K562 (cell line): ENCODE results near the gene TVP23A. TPM values are rescaled to one million over a fixed set of nuclear protein-coding genes. Genes with fewer than 3 reads are reported as not detected.

Source experiments
- ATAC-seq: fragments of 200-7000 bp; cut with Tn5 transposase; 3 replicates; pipeline ENCODE4 v1.9.1; 2020; ENCODE audit warnings: moderate library complexity
- BruUV-seq: library from RNA; stranded (reverse); fragments of 400-500 nt; replicated peaks from 2 replicates; lab custom pipeline; 2021; lab: Mats Ljungman, UMichigan
- CTCF ChIA-PET: fragments of 300-600 bp; formaldehyde crosslinking; extraction: SDS; loops from one replicate; lab custom pipeline; 2021; ENCODE audit warnings: low intra/inter-chr PET ratio; lab: Yijun Ruan, JAX
- POLR2A ChIA-PET: fragments of 300-600, 350-650 bp; sonication (Branson Sonifier 250); formaldehyde crosslinking; extraction: SDS; loops from one replicate; lab custom pipeline; 2021; ENCODE audit warnings: antibody characterized with exemption, inconsistent platforms; lab: Yijun Ruan, JAX
- DNase-seq, 4 experiments: peaks; one replicate each; pipeline versions ENCODE4 v3.0.0 to v3.0.0-alpha.2; 2011 to 2018; ENCODE audit warnings: low spot score in 3 of 4, mixed read lengths in 3 of 4; ENCODE audit errors: extremely low read depth in 1 of 4
- FAIRE-seq: peaks from 2 replicates; lab custom pipeline; 2011; peaks lifted over from hg19 to GRCh38; lab: Jason Lieb, UNC
- H2AFZ ChIP-seq: 2 replicates; pipeline ENCODE4 v1.6.0; 2011; ENCODE audit warnings: low read depth, low read length, control low read depth, inconsistent platforms
- H3K27ac ChIP-seq: fragments of 200-600 bp; 3 replicates; pipeline ENCODE4 v1.8.0; 2011; ENCODE audit warnings: low read depth, mild to moderate bottlenecking, control low read depth, inconsistent platforms, low read length, moderate library complexity, mixed read lengths; ENCODE audit errors: extremely low read depth
- H3K27me3 ChIP-seq, 2 experiments: fragments of 300-600 bp in 1 of 2; 2 replicates in 1 of 2; 3 replicates in 1 of 2; pipeline versions ENCODE4 v1.6.0 to v1.8.0; 2011; ENCODE audit warnings: inconsistent platforms in 2 of 2, low read length in 2 of 2, mild to moderate bottlenecking in 1 of 2, mixed read lengths in 1 of 2, moderate library complexity in 1 of 2; ENCODE audit not compliant: control insufficient read depth in 2 of 2, insufficient read depth in 2 of 2
- H3K36me3 ChIP-seq: fragments of 300-600 bp; 3 replicates; pipeline ENCODE4 v1.8.0; 2011; ENCODE audit warnings: mild to moderate bottlenecking, low read length, inconsistent platforms; ENCODE audit not compliant: control insufficient read depth, insufficient read depth
- H3K4me1 ChIP-seq, 2 experiments: fragments of 200-600 bp in 1 of 2; replicated peaks in 1 of 2; 2 replicates in 1 of 2; 3 replicates in 1 of 2; pipeline versions ENCODE4 v1.5.1 to v1.8.0; 2011; ENCODE audit warnings: inconsistent platforms in 2 of 2, low read length in 2 of 2, mild to moderate bottlenecking in 1 of 2, mixed read lengths in 1 of 2, moderate library complexity in 1 of 2; ENCODE audit not compliant: control insufficient read depth in 2 of 2, insufficient read depth in 2 of 2
- H3K4me2 ChIP-seq: 2 replicates; pipeline ENCODE4 v1.6.1; 2011; ENCODE audit warnings: low read length, control low read depth, inconsistent platforms, mixed read lengths; ENCODE audit not compliant: insufficient read depth
- H3K4me3 ChIP-seq: fragments of 200-600 bp; sonication (generic), shearing (Covaris generic); 2 replicates; pipeline ENCODE4 v1.5.1; 2016; ENCODE audit warnings: control low read depth, inconsistent platforms
- H3K79me2 ChIP-seq: fragments of 200-600 bp; 3 replicates; pipeline ENCODE4 v1.8.0; 2011; ENCODE audit warnings: low read length, inconsistent platforms; ENCODE audit not compliant: control insufficient read depth, insufficient read depth
- H3K9ac ChIP-seq, 2 experiments: 2 replicates each; pipeline versions ENCODE4 v1.6.0 to v1.6.1; 2011; ENCODE audit warnings: low read depth in 2 of 2, low read length in 2 of 2, control low read depth in 1 of 2, inconsistent platforms in 1 of 2, mild to moderate bottlenecking in 1 of 2, mixed read lengths in 1 of 2; ENCODE audit not compliant: insufficient read depth in 1 of 2
- H3K9me1 ChIP-seq: one replicate; pipeline ENCODE4 v1.6.0; 2011; ENCODE audit warnings: inconsistent platforms, mild to moderate bottlenecking, low read length, moderate library complexity; ENCODE audit not compliant: control insufficient read depth, insufficient read depth
- H3K9me3 ChIP-seq: replicated peaks from 2 replicates; pipeline ENCODE4 v1.5.1; 2011; ENCODE audit warnings: low read depth, low read length, inconsistent platforms; ENCODE audit not compliant: control insufficient read depth, insufficient read depth
- H4K20me1 ChIP-seq: replicated peaks from 2 replicates; pipeline ENCODE4 v1.6.1; 2011; ENCODE audit warnings: low read length, inconsistent platforms, mixed read lengths; ENCODE audit not compliant: control insufficient read depth, insufficient read depth
- CBX5 ChIP-seq: IDR thresholded peaks from 2 replicates; pipeline ENCODE4 v1.6.1; 2014; ENCODE audit warnings: low read depth, borderline replicate concordance
- GABPB2 ChIP-seq: fragments of 250-450 bp; sonication (Bioruptor Pico); conservative IDR thresholded peaks from 2 replicates; pipeline ENCODE4 v1.5.1; 2021; ENCODE audit warnings: mild to moderate bottlenecking
- ILF3 ChIP-seq: fragments of 450-650 bp; IDR thresholded peaks from 2 replicates; pipeline ENCODE4 v1.6.1; 2018; ENCODE audit warnings: antibody characterized with exemption, mild to moderate bottlenecking, moderate library complexity, borderline replicate concordance
- NEUROD1 ChIP-seq: fragments of 150-350 bp; IDR thresholded peaks from 2 replicates; pipeline ENCODE4 v1.6.1; 2014; ENCODE audit warnings: borderline replicate concordance, low read length, low read depth; ENCODE audit not compliant: partially characterized antibody
- RAD51 ChIP-seq: fragments of 450-650 bp; IDR thresholded peaks from 2 replicates; pipeline ENCODE4 v1.7.1; 2016; ENCODE audit warnings: low read depth, mild to moderate bottlenecking, borderline replicate concordance
- RBFOX2 ChIP-seq: fragments of 200-400 bp; formaldehyde crosslinking; IDR thresholded peaks from 2 replicates; pipeline ENCODE4 v1.6.1; 2017; ENCODE audit warnings: low read depth, mild to moderate bottlenecking, low read length, moderate library complexity
- TBL1XR1 ChIP-seq, 2 experiments: IDR thresholded peaks; 2 replicates each; pipeline ENCODE4 v1.6.1; 2012; ENCODE audit warnings: improper control_type of control experiment in 2 of 2, low read length in 2 of 2, mild to moderate bottlenecking in 1 of 2
- TCF7 ChIP-seq: sonication (generic); IDR thresholded peaks from 2 replicates; pipeline ENCODE4 v1.6.1; 2016; ENCODE audit warnings: antibody characterized with exemption, borderline replicate concordance
- ZNF197 ChIP-seq: fragments of 200-800 bp; sonication (Bioruptor generic); IDR thresholded peaks from 2 replicates; pipeline ENCODE4 v1.6.1; 2016; ENCODE audit warnings: low read depth, missing genetic modification characterization, missing compliant biosample characterization
- WGBS: fragments of 100-300 bp; shearing (Covaris generic); methylation state at CpG from one replicate; pipeline ENCODE4 v1.1.6; 2016; ENCODE audit warnings: low coverage, mixed read lengths; ENCODE audit not compliant: insufficient coverage; ENCODE audit errors: missing lambda C conversion rate; 5-methylcytosine and 5-hydroxymethylcytosine counted together
- in situ Hi-C: fragments of 300-500 bp; cut with MboI; formaldehyde crosslinking; loops from 4 replicates; pipeline ENCODE4 v1.15.0; 2018; ENCODE audit warnings: inconsistent platforms, mixed read lengths
- intact Hi-C: fragments of 100-400 bp; cut with micrococcal nuclease; formaldehyde crosslinking; loops from 2 replicates; pipeline ENCODE4 v1.14.2; 2022
- polyA plus RNA-seq, 8 experiments: library from polyadenylated mRNA; depleted of rRNA in 4 of 8; stranded (reverse) in 5 of 8; unstranded in 3 of 8; fragments of >200 nt; fragmentation: Nextera tagmentation in 2 of 8; fragmentation: Illumina TruSeq in 1 of 8; extraction: Ambion mirVana in 2 of 8; extraction: Trizol in 1 of 8; gene quantifications; 2 replicates each; pipeline versions ENCODE4 v1.2.1 to v1.2.3, GENCODE V29; 2011 to 2014; ENCODE audit warnings: inconsistent platforms in 1 of 8, missing spikeins in 1 of 8
- total RNA-seq, 7 experiments: library from RNA; depleted of rRNA in 6 of 7; stranded (reverse); fragments of >200 nt in 6 of 7; fragmentation: Illumina TruSeq in 2 of 7; extraction: Trizol in 2 of 7; gene quantifications; 2 replicates each; pipeline versions ENCODE4 v1.2.1 to v1.2.3, GENCODE V29; 2011 to 2021; ENCODE audit warnings: low replicate concordance in 1 of 7

Gene TVP23A
- total and polyA plus RNA-seq, 9 of the 15 experiments (the other 6 are each of a cell fraction or from before 2014, with no cell fraction given), result 0.04 to 0.77 (median 0.10) TPM; not detected in 3

GRCh38 chr16:10751291-10751697, 67.3 kb downstream of the TVP23A start:
- no peak overlapping the region for H3K4me2 ChIP-seq
- no peak overlapping the region for H3K27ac ChIP-seq
- ChIA-PET CTCF (no interaction called here), POLR2A (no interaction called here)
- no peaks in the 10 kb centered on the region for H3K9me1 ChIP-seq
- in situ Hi-C loops, result no loop called here
- no peak for DNase-seq
- peaks cover 52% of the 10 kb centered on the region; the same call in 2 of the 3 replicates for H3K36me3 ChIP-seq
- no peak overlapping the region for H2AFZ ChIP-seq
- H3K9ac ChIP-seq, result no peak overlapping the region
- no peaks in the 10 kb centered on the region for H3K79me2 ChIP-seq
- H3K4me1 ChIP-seq, result no peaks in the 10 kb centered on the region; a peak in 1 of 5 replicates
- BruUV-seq, result no TSS peak
- no peak for TF ChIP-seq ZNF197
- no peak for TF ChIP-seq RBFOX2
- no peak for TF ChIP-seq RAD51
- no peak for FAIRE-seq
- no peaks in the 10 kb centered on the region for H3K27me3 ChIP-seq
- intact Hi-C loops, result no loop called here
- H3K4me3 ChIP-seq, result no peak overlapping the region
- H3K9me3 ChIP-seq, result no peaks in the 10 kb centered on the region
- WGBS, result 79% methylated on average over 11 of the region's 13 CpGs
- ATAC-seq, result no peak
- H4K20me1 ChIP-seq, result no peaks in the 10 kb centered on the region

GRCh38 chr16:10750793-10751192, 67.8 kb downstream of the TVP23A start:
- H3K9me1 ChIP-seq, result no peaks in the 10 kb centered on the region
- DNase-seq, result no peak
- H3K9ac ChIP-seq, result no peak overlapping the region
- H3K36me3 ChIP-seq, result peaks cover 55% of the 10 kb centered on the region; the same call in 2 of the 3 replicates
- in situ Hi-C loops (no loop called here), intact Hi-C loops (no loop called here)
- no peaks in the 10 kb centered on the region for H3K9me3 ChIP-seq
- no peaks in the 10 kb centered on the region for H3K27me3 ChIP-seq
- no peak overlapping the region for H3K4me2 ChIP-seq
- no TSS peak for BruUV-seq
- WGBS, result 85% methylated on average over 9 of the region's 11 CpGs
- no peak for TF ChIP-seq CBX5
- TF ChIP-seq ILF3, result no peak
- no peak for TF ChIP-seq GABPB2
- no peak for TF ChIP-seq TCF7
- no peak for TF ChIP-seq NEUROD1
- TF ChIP-seq TBL1XR1 (IDR thresholded peaks at IDR 0.05; ENCODE audit: low read length in 2 of 2), result no peak
- CTCF ChIA-PET, result no interaction called here
- no peak overlapping the region for H2AFZ ChIP-seq
- no peaks in the 10 kb centered on the region for H4K20me1 ChIP-seq
- H3K27ac ChIP-seq, result no peak overlapping the region
- FAIRE-seq, result no peak
- no peak for ATAC-seq
- H3K4me1 ChIP-seq, result peaks cover 0 to 5% of the 10 kb centered on the region in 2 experiments; a peak in 2 of 5 replicates
- POLR2A ChIA-PET, result no interaction called here
- H3K4me3 ChIP-seq, result no peak overlapping the region
- H3K79me2 ChIP-seq, result no peaks in the 10 kb centered on the region
